Stimulated activated CD4-positive, alpha-beta T cell treated with anti-CD3 and anti-CD28 coated beads, TNF-alpha, amount 100 ng/mL, for 4 hours (primary cell): Measurements from ENCODE around the gene URB1.

Source experiments
- DNase-seq, 3 experiments: peaks; one replicate each; pipeline ENCODE4 v3.0.0-alpha.2; 2020; ENCODE audit warnings: low read depth in 3 of 3

URB1 gene

GRCh38 chr21:32340863-32341848 lies 51.7 kb downstream of the URB1 start:
- DNase-seq: no peak

- no peak for DNase-seq
Measured at GRCh38 chr21:32338209-32338921, 54.4 kb downstream of the URB1 start.

GRCh38 chr21:32337206-32337605 lies 55.6 kb downstream of the URB1 start:
- DNase-seq: no peak

- no peak for DNase-seq
Measured at GRCh38 chr21:32336711-32337110, 56.1 kb downstream of the URB1 start.

- DNase-seq: no peak
Measured at GRCh38 chr21:32335601-32336575, 56.9 kb downstream of the URB1 start.

GRCh38 chr21:32334980-32335531 lies 57.8 kb downstream of the URB1 start:
- DNase-seq: no peak

GRCh38 chr21:32333953-32334673 lies 58.7 kb downstream of the URB1 start:
- no peak for DNase-seq

GRCh38 chr21:32332463-32332951 lies 60.3 kb downstream of the URB1 start:
- DNase-seq: no peak

- DNase-seq: no peak
Measured at GRCh38 chr21:32331444-32332305, 61.1 kb downstream of the URB1 start.

- no peak for DNase-seq
Measured at GRCh38 chr21:32330784-32331311, 62.0 kb downstream of the URB1 start.

- DNase-seq: no peak
Measured at GRCh38 chr21:32329776-32330175, 63.0 kb downstream of the URB1 start.

GRCh38 chr21:32329331-32329730 lies 63.5 kb downstream of the URB1 start:
- DNase-seq: no peak

GRCh38 chr21:32328595-32328994 lies 64.2 kb downstream of the URB1 start:
- no peak for DNase-seq

- DNase-seq: no peak
Measured at GRCh38 chr21:32325706-32326105, 67.1 kb downstream of the URB1 start.

GRCh38 chr21:32322676-32323075 lies 70.1 kb downstream of the URB1 start:
- no peak for DNase-seq

- no peak for DNase-seq
Measured at GRCh38 chr21:32322103-32322502, 70.7 kb downstream of the URB1 start.

GRCh38 chr21:32321480-32321879 lies 71.3 kb downstream of the URB1 start:
- no peak for DNase-seq

GRCh38 chr21:32320726-32321125 lies 72.1 kb downstream of the URB1 start:
- no peak for DNase-seq

- DNase-seq: no peak
Measured at GRCh38 chr21:32320059-32320458, 72.8 kb downstream of the URB1 start.
